ENCODE data around the gene TLR8.
"Not testable (repeated sequence)": the region's sequence is repeated elsewhere in the genome, so short reads cannot be mapped to it uniquely, and the experiment has no call there.

Gene TLR8

DNA sequence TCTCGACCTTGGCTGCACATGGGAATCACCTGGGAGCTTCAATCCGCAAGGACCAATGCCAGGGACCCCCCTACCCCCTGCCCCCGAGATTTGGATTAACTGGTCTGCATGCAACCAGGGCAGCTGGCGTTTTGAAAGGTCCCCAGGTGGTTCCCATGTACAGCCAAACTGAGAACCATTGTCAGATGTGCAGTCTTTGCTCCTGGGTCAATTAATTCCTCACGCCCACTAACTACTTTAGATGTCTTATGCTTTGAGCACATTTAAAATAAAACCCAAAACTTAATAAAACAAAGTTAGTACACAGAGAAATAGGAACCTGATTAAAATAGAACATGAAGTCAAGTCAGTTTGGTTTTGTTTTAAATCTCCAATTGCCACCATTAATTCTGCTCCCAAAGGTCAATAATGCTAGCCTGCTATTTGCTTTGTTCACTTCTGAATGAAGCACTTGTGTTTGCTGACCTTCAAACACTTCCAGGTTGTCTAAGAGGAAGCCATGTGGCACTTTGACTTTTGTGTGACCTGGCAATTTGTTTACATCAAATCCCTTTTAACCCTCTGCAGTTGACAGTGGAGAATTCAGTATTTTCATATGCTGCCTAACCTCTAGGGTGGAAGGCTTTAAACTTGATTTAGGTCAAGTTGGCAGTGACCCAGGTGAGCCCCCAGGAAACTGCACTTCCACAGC is 41.3 kb downstream of the TLR8 start:
- DNase-seq: no peak

DNA sequence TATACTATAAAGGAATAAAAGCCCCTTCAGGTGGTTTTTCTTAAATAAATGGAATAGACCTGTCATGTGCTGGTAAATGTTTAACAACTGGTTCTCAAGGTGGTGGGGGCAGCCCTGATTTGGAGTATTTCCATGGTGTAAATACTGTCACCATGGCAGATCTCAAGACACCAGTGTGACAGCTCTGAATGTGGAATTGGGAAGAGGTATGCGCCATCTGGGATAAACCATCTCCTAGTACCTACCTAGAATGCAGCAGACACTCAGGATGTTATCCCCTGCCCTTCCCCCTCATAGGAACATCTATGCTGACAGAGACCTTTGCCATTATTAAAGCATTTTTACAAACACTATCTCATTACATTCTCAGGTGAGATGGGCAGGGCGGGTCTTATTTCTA is 42.1 kb downstream of the TLR8 start:
- DNase-seq: no peak

DNA sequence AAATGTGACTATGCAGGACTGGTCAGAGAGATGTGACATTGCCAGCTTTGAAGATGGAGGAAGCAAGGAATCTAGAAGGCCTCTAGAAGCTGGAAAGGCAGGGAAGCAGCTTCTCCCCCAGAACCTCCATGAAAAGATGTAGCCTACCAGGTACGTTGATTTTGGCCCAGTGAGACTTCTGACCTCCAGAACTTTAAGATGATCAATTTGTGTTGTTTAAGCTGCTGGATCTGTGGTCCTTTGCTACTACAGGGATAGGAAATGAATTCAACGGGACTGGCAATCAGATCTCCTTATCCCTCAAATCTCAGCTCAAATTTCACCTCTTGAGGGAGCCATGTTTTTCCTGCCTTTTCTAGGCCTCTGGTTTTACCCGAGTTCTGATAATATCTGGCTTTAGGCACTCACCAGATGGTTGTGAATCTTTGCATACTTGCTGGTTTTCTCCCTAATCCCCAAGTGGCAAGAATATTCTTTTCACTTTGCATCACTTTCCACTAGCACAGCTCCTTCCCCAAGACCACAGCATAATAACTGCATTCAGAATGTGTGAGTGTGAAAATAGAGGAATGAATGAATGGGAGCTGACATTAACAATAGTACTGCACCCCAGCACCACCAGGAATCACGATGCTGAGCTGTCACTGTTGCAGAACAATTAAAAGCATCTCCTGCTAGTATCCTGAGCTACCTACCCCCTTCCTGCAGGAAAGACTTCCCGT is 42.9 kb downstream of the TLR8 start:
- no peak for DNase-seq

DNA sequence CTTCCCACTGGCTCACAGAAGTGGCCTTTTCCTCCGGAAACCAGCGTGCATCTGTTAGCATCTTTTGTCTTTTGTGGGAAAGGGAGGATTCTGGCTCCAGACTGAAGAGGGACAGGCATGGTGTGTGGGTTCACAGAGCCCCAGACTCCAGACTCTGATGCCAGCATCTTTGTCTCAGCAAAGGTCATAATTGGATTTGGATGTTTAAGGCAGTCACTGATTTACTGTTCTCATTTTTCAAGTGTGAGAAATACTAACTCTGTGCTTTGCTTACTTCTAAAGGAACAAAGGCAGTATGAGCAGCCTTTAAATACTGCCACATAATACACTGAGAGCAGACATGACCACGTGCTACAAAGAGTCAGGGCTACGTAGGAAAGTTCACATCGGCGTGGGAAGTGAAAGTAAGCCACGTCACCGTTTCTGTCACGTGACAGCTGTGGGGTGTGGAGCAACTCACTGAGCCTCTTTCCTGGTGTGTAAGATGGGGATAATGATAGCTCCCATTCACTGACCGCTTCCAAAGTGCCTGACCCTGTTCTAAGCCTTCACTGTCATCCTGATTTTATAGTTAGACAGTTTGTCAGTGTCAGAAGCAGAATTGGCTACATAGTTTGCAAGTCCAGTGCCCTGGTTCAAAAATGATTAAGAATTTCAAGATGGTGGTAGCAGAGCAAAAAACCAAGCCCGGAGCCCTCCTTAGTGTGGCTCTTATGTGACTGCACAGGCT is 43.7 kb downstream of the TLR8 start:
- peak; percentile 83 for DNase-seq

DNA sequence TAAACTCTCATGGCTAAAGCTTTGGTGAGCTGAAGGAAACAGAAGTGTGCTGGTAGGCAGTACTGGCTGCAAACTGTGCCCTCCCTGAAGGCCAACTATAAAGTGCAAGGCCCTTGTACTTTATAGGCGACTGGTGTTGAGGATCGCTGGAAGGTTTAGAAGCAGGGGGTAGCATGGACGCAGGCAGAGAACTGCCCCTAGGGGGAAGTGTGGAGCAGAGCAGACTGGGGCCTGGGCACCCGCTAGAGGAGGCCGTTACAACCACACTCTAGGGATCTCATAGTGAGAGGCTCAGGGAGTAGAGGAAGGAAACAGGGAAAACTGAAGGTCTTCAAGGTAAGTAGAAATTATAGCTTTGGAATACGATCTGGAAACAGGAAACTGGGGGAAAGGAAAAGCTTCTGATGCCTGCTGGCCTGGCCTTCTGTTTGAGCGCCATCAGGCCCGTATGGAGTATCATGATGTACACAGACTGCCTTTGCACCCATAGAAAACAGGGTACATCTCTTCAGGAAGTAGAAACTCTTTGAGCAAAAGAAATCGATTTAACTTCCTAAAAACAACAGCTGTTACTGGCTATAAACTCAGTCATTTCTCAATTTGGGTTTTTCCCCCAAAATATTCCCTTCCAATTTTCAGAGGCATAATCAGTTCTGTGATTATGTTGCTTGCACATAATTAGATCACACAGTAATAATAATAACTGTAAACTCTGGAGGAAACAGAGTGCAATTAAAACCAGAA is 44.6 kb downstream of the TLR8 start:
- peak; percentile 70 for DNase-seq

DNA sequence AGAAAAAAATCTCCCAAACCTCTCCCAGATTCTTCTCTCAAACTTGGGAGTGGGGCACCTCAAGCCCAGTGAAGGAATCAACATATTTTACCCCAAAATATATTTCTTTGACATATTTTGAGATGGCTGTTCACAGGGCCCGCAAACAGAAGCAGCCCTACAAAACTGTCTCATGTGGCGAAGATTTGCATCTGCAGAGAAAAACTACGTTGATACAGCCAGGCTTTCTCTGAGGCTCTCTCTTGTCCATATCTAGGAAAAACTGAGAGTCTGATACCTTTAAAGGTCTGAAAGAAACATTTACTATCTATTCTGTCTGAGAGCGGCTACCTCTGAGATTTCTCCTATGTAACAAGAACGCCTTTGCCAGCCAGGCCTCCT is 45.2 kb downstream of the TLR8 start:
- no peak for DNase-seq

DNA sequence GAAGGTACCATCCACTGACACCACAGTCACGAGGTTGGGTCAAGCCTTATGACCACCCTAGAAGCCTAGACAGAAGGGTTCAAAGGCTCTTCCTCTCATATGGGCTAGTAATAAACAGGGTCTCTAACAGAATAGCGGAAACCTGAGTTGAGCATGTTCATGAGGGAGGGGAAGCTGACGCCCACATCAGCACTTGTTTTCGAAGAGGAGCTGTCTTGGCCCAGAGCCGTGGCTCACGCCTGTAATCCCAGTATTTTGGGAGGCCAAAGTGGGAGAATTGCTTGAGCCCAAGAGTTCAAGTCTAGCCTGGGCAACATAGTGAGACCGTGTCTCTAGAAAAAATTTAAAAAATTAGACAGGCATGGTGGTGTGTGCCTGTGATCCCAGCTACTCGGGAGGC is 47.0 kb downstream of the TLR8 start:
- no peak for DNase-seq

DNA sequence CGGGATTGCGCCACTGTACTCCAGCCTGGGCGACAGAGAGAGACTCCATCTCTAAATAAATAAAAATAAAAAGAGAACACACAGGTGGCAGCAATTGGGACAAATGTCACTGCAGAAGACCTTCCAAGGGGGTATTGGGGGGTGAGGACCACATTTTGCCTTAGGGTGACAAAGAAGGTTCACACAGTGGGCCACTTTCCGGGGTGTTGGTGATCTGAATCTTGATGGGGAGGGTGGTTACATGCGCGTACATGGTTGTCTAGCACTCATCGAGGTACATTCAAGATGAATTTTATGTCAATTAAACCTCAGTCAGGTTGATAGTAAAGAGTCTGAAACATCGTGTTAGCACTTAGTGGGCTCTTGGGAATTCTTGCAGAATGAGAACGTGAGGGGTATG is 48.0 kb downstream of the TLR8 start:
- no peak for DNase-seq

DNA sequence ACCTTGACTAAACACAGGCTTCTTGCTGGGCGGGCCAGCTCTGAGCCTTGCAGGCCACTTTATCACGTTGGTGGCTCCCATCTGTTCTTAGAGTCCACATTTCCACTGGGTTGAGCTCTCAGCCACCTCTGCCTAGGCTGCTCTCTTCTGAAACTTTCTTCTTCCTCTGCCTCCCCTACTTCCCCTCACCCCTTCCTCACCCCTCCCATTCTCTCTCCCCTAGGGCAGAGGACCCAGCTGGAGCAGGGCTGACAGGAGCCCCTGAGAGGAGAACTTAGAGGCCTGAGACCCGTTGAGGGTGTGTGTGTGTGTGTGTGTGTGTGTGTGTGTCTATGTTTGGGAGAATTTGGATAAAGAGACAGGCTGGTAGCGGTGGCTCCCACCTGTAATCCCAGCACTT is 48.6 kb downstream of the TLR8 start:
- no peak for DNase-seq

DNA sequence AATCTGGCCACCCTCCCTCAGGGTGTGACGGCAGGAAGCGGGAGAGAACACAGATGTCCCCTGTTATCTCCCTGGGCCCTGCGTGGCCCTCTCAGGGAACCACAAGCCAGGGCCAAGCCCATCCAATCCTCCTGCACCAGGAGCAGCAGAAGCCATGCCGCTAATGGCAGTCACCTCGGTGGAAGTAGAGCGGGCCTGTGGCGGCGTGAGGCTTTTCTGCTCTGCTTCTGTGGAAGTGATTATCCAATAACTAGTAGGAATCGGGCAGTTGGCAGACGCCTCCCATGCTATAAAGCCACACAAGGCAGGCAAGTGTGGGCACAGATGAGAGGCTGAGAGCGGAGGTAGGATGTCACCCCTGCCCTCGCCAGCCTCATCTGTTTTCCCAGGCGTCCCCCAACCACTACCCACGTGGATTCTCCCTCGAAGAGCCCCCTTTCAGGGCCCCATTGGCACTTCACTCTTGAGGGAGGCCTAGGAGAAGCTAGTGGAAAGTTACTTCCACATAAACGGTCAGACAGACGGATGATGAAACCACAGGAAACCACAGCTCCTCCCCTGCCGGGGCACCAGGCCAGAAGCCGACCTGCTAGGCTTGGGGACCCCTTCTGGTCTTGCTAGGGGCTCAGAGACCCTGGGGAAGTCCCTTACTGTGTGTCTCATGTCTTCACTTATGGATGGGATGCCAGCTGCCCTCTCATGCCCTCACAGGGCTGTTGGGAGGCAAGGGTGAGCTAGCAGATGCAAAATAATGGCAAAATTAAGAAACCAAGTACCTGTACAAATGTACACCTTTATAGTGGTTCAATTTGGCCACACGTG is 49.7 kb downstream of the TLR8 start:
- DNase-seq: peak; percentile 66

DNA sequence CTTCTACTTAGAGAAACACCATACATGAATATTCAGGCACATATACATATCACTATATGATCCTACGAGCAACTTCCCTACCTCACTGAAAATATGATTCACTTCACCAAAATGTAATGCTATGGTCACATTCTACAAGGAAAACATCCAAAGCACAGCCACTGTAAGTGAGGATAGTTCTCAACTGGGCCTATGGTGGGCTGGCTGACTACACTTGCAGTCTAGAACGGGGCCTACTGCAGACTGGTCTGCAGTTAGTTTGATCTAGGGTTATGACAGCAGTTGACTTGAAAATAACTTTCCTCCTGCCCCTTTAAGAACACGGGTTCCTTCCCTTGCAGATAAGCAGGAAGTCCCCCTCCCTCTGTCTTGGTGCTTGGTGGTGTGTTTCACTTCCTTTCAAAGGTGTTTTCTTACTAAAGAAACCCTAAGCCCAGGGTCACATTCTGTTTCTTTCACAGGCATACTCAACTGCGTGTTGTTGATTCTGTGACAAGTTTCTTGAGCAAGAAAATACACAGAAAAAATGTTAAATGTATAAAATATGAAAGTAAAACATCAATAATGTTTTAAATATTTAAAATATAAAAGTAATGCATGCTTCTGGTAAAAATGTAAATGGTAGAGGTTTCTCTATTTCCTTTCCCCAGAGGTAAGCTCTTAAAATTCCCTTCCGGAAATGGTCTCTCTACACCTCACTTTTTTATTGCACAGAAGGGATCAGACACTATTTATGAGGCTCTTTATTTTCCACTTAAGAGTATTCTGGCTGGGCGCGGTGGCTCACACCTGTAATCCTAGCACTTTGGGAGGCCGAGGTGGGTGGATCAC is 50.5 kb downstream of the TLR8 start:
- peak; percentile 57 for DNase-seq

DNA sequence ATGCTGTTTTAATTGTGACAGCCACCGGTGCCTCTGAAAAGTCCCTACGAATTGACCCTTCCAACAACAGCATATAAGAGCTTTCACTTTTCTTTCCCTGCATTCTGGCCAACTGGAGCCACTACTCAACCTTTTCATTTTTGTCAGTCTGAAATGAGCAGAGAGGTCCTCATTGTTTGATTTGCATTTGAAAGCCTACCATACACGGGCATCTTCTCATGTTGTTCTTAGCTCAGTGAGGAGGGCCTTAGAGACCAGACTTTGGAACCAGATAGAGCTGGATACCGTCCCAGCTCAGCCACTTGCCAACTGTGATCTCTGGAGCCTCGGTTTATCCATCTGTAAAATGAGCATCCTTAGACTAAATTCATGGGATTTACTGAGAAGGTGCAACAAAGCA is 51.6 kb downstream of the TLR8 start:
- no peak for DNase-seq

DNA sequence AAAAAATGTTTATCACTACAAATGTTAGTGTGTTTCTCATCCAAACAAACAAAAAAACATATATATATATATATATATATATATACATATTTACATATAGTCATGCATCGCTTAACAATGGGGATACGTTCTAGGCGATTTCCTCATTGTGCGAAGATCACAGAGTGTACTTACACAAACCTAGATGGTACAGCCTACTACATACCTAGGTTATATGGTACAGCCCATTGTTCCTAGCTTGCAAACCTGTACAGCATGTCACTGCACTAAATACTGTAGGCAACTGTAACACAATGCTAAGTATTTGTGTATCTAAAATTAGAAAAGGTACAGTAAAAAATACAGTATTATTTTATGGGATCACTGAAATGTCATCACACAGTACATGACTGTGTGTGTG is 52.0 kb downstream of the TLR8 start:
- no peak for DNase-seq

DNA sequence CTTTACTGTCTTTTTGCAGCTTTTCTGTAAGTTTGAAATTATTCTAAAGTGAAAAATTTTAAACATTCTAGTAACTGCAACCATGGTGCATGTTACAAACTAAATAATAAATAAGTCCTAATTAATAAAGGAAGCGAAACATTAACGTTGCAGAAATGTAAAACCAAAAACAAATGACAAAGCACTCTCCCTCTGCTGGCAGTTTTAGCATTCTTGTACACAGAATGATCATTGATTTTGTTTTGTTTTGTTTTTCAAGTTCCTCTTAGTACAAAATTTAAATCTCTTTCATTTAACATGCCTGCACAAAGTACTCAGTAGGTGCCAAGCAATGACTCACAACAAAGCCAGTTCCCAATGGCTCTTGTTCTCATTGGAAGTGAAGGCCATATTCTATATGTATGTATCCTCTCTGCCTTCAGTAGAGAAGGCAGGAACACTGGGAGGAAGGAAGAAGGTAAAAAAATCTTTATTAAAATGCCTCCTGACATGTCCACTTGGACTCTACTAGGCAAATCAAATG is 54.8 kb downstream of the TLR8 start:
- DNase-seq: no peak

DNA sequence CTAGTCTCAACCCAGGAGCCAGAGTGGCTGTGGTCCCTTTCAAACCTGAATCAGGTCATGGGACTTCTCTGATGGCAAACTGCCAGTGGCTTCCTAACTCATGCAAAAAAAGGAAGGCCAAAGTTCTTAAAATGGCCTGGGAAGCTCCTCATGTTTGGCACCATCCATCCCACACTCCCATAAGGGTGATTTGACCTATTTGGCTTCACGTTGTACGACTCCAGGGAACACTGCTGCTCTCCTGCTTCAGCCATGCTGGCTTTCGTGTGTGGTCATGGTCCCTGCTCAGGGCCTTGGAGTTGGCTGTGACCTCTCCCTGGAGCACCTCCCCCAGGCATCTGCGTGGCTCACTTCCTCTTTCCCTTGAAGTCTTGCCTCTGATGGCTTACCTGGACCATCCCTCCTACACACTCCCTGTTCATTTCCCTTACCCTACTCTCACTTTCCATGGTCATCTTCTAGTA is 55.7 kb downstream of the TLR8 start:
- no peak for DNase-seq

DNA sequence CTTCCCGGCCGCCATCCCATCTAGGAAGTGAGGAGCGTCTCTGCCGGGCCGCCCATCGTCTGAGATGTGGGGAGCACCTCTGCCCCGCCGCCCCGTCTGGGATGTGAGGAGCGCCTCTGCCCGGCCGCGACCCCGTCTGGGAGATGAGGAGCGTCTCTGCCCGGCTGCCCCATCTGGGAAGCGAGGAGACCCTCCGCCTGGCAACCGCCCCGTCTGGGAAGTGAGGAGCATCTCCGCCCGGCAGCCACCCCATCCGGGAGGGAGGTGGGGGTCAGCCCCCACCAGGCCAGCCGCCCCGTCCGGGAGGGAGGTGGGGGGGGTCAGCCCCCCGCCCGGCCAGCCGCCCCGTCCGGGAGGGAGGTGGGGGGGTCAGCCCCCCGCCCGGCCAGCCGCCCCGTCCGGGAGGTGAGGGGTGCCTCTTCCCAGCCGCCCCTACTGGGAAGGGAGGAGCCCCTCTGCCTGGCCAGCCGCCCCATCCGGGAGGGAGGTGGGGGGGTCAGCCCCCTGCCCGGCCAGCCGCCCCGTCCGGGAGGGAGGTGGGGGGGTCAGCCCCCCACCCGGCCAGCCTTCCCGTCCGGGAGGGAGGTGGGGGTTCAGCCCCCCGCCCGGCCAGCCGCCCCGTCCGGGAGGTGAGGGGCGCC is 56.9 kb downstream of the TLR8 start:
- not testable (repeated sequence) for DNase-seq

DNA sequence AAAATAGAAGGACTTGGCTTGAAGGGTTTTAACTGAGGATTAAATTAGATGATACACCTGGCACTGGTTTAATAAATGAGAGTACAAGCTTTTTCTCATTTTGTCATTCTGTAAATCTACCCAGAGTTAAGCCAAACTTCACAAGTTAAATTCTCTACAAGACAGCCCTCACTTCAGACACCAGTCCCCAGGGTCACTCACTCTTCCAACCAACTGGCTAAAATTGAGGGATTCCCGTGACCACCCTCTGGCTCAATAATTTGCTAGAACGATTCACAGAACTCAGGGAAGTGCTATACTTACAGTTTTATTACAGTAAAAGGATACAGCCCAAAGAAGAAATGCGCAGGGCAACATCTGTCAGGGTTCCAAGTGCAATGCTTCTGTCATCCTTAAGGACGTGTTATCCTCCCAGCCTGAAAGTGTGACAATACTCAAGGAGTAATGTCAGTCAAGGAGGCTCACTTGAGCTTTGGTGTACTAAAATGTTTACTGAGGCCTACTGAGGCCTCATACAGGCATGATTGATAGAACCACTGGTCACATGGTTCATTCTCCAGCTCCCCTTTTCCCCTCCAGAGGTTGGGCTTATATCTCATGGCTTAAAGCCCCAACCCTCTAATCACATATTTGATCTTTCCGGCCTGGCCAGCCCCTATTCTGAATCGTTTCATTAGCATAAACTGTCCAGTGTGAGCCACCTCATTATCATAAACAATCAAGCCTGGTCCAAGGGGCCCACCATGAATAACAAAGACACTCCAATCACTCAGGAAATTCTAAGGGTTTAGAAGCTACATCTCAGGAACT is 58.9 kb downstream of the TLR8 start:
- DNase-seq: no peak

DNA sequence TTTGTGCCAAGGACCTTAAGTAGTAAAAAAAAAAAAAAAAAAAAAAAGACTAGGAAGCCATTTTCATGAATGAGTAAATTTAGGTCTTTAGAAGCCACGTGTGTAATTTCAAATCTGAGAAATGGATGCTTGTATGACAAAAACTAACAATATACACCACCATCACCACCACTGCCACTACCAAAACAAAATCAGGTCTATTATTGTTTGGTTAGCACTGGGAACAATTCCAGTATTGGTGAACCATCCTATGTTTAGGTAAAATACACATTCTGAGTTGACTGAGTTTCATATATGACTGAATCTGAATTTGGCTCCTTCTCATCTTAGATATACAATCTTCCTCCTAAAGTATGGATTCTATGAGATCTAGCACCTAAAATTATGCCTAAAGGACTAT is 59.7 kb downstream of the TLR8 start:
- DNase-seq: no peak

DNA sequence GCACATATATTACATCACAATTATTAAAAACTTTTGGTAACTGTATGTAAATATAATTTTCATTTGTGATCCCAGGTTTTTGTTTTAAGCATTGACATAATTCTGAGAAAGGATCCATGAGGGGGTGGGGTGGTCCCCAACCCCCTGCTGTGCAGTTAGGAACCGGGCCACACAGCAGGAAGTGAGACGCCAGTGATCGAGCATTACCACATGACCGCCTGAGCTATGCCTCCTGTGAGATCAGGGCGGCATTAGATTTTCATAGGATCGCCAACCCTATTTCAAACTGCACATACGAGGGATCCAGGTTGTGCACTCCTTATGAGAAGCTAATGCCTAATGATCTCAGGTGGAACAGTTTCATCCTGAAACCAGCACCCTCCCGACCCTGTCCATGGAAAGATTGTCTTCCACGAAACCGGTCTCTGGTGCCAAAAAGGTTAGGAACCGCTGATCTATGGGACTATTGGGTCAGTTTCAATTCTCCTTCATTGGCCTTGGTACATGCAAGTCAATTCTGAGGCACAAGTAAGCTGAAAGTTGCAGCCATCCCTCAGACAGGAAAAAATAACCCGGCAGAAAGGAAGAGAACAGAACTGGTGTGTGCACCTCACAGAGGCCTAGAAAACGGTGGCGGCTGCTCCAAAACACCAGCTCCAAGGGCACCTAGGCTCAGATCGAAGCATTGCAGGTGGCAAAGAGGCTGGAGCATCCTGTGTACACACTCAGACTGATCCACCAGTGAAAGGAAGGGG is 61.5 kb downstream of the TLR8 start:
- no peak for DNase-seq
